Osteoblast (primary cell): ENCODE results near the gene SHB. TPM values are rescaled to one million over a fixed set of nuclear protein-coding genes. Genes with fewer than 3 reads are reported as not detected.

Experiments
- DNase-seq: peaks from one replicate; pipeline ENCODE4 v3.0.0; 2011; ENCODE audit warnings: low spot score, mixed read lengths; ENCODE audit not compliant: insufficient read length; ENCODE audit errors: missing footprints
- H2AFZ ChIP-seq: 2 replicates; pipeline ENCODE4 v1.6.0; 2011; ENCODE audit warnings: mild to moderate bottlenecking, low read length
- H3K27ac ChIP-seq: 2 replicates; pipeline ENCODE4 v1.5.1; 2011; ENCODE audit warnings: mild to moderate bottlenecking, low read depth, low read length, moderate library complexity
- H3K27me3 ChIP-seq: 2 replicates; pipeline ENCODE4 v1.6.0; 2012; ENCODE audit warnings: mild to moderate bottlenecking, control low read depth, inconsistent platforms, low read length, moderate library complexity; ENCODE audit not compliant: insufficient read depth
- H3K36me3 ChIP-seq: 2 replicates; pipeline ENCODE4 v1.5.1; 2011; ENCODE audit warnings: mild to moderate bottlenecking, low read length, control low read depth, moderate library complexity; ENCODE audit not compliant: insufficient read depth
- H3K4me1 ChIP-seq: 2 replicates; pipeline ENCODE4 v1.5.1; 2011; ENCODE audit warnings: mild to moderate bottlenecking, low read length, control low read depth, moderate library complexity; ENCODE audit not compliant: insufficient read depth
- H3K4me2 ChIP-seq: 2 replicates; pipeline ENCODE4 v1.6.0; 2011; ENCODE audit warnings: mild to moderate bottlenecking, low read length; ENCODE audit not compliant: insufficient read depth
- H3K4me3 ChIP-seq: fragments of 200-600 bp; sonication (generic); 3 replicates; pipeline ENCODE4 v1.5.1; 2012; ENCODE audit warnings: mild to moderate bottlenecking, low read length, inconsistent platforms; ENCODE audit not compliant: insufficient read depth
- H3K79me2 ChIP-seq: 2 replicates; pipeline ENCODE4 v1.6.0; 2012; ENCODE audit warnings: mild to moderate bottlenecking, low read length, control low read depth, inconsistent platforms; ENCODE audit not compliant: insufficient read depth
- H3K9me3 ChIP-seq: 2 replicates; pipeline ENCODE4 v1.5.1; 2011; ENCODE audit warnings: low read depth, low read length, control low read depth
- H4K20me1 ChIP-seq: 2 replicates; pipeline ENCODE4 v1.6.0; 2012; ENCODE audit warnings: mild to moderate bottlenecking, low read length, control low read depth; ENCODE audit not compliant: insufficient read depth
- CTCF ChIP-seq: IDR thresholded peaks from 2 replicates; pipeline ENCODE4 v1.5.1; 2011; ENCODE audit warnings: mild to moderate bottlenecking, low read depth, low read length, moderate library complexity; ENCODE audit errors: extremely low read depth
- total RNA-seq: library from RNA; depleted of rRNA; stranded (reverse); fragments of >200 nt; gene quantifications from 2 replicates; pipeline ENCODE4 v1.2.3, GENCODE V29; 2012

Gene SHB
- total RNA-seq, 1 donor, result 9.4 TPM

GRCh38 chr9:38017149-38017884 lies 51.7 kb downstream of the SHB start:
- Histone ChIP-seq H3K79me2 (peaks cover 37% of the 10 kb centered on the region), H3K27me3 (no peaks in the 10 kb centered on the region), H3K27ac (peak overlapping the region; percentile 72), H3K4me2 (peak overlapping the region; percentile 56), H3K4me1 (peaks cover 50% of the 10 kb centered on the region), H3K36me3 (peaks cover 11% of the 10 kb centered on the region), H3K9me3 (no peaks in the 10 kb centered on the region), H2AFZ (no peak overlapping the region), H3K4me3 (peak overlapping the region; percentile 16), H4K20me1 (peaks cover 8% of the 10 kb centered on the region)
- peak; percentile 66 for DNase-seq
- peak; percentile 24 for TF ChIP-seq CTCF

GRCh38 chr9:38016375-38017135 lies 52.5 kb downstream of the SHB start:
- peak overlapping the region; percentile 72 for H3K27ac ChIP-seq
- H4K20me1 ChIP-seq, result peaks cover 8% of the 10 kb centered on the region
- peak overlapping the region; percentile 56 for H3K4me2 ChIP-seq
- no peaks in the 10 kb centered on the region for H3K27me3 ChIP-seq
- no peaks in the 10 kb centered on the region for H3K9me3 ChIP-seq
- H3K79me2 ChIP-seq, result peaks cover 34% of the 10 kb centered on the region
- TF ChIP-seq CTCF, result no peak
- H3K4me3 ChIP-seq, result peak overlapping the region; percentile 16
- no peak overlapping the region for H2AFZ ChIP-seq
- H3K4me1 ChIP-seq, result peaks cover 50% of the 10 kb centered on the region
- DNase-seq, result peak; percentile 86
- H3K36me3 ChIP-seq, result peaks cover 10% of the 10 kb centered on the region

- Histone ChIP-seq H3K27ac (peak overlapping the region; percentile 72), H3K79me2 (peaks cover 36% of the 10 kb centered on the region), H3K27me3 (no peaks in the 10 kb centered on the region), H2AFZ (no peak overlapping the region), H3K4me2 (peak overlapping the region; percentile 56), H3K4me1 (peaks cover 50% of the 10 kb centered on the region), H3K9me3 (no peaks in the 10 kb centered on the region), H3K36me3 (peaks cover 10% of the 10 kb centered on the region), H4K20me1 (peaks cover 11% of the 10 kb centered on the region), H3K4me3 (no peak overlapping the region)
- peak; percentile 0 for DNase-seq
- TF ChIP-seq CTCF, result no peak
These were observed 53.1 kb downstream of the SHB start for GRCh38 chr9:38015906-38016305.

GRCh38 chr9:38015266-38015665 lies 53.8 kb downstream of the SHB start:
- Histone ChIP-seq H3K4me3 (no peak overlapping the region), H3K79me2 (peaks cover 38% of the 10 kb centered on the region)

More at GRCh38 chr9:38015266-38015665, 53.8 kb downstream of the SHB start:
- Histone ChIP-seq H3K27ac (no peak overlapping the region), H4K20me1 (peaks cover 12% of the 10 kb centered on the region), H3K36me3 (peaks cover 10% of the 10 kb centered on the region), H3K9me3 (no peaks in the 10 kb centered on the region), H3K4me1 (peaks cover 47% of the 10 kb centered on the region), H3K27me3 (no peaks in the 10 kb centered on the region), H2AFZ (no peak overlapping the region), H3K4me2 (no peak overlapping the region)
- no peak for TF ChIP-seq CTCF
- peak; percentile 3 for DNase-seq
